Left renal pelvis (tissue), 4 donors: ENCODE results near the gene LGALS14. TPM values are rescaled to one million over a fixed set of nuclear protein-coding genes. Genes with fewer than 3 reads are reported as not detected.
"Not testable (repeated sequence)": the region's sequence is repeated elsewhere in the genome, so short reads cannot be mapped to it uniquely, and the experiment has no call there.

ENCODE experiments used
- DNase-seq, 4 donors: peaks; one replicate each; pipeline ENCODE4 v3.0.0-alpha.2; 2013; ENCODE audit warnings: low read depth in 4 of 4, low spot score in 3 of 4
- polyA plus RNA-seq, 4 donors: library from polyadenylated mRNA; unstranded; fragments of 120-200 nt; gene quantifications; one replicate each; pipeline ENCODE4 v1.2.1, GENCODE V29; 2013; ENCODE audit not compliant: insufficient read length in 4 of 4

The LGALS14 gene
- polyA plus RNA-seq, 4 donors = not detected

- no peak for DNase-seq
These were observed 11.5 kb upstream of the LGALS14 start for GRCh38 chr19:39692822-39693221.

GRCh38 chr19:39695759-39696158 lies 8.5 kb upstream of the LGALS14 start:
- no peak for DNase-seq

- no peak for DNase-seq
These were observed 7.9 kb upstream of the LGALS14 start for GRCh38 chr19:39696387-39696786.

- DNase-seq = no peak
These were observed 5.7 kb upstream of the LGALS14 start for GRCh38 chr19:39698535-39698934.

- no peak for DNase-seq
These were observed 3.0 kb upstream of the LGALS14 start for GRCh38 chr19:39701291-39701690.

- DNase-seq = no peak
These were observed 1.4 kb downstream of the LGALS14 start for GRCh38 chr19:39705578-39706188.

- DNase-seq = no peak
These were observed 4.3 kb downstream of the LGALS14 start for GRCh38 chr19:39708594-39708993.

GRCh38 chr19:39709026-39709872 lies 5.0 kb downstream of the LGALS14 start:
- DNase-seq = no peak

- DNase-seq = no peak
These were observed 6.1 kb downstream of the LGALS14 start for GRCh38 chr19:39710333-39710890.

GRCh38 chr19:39720144-39720543 lies 15.9 kb downstream of the LGALS14 start:
- not testable (repeated sequence) for DNase-seq

GRCh38 chr19:39725995-39726394 lies 21.7 kb downstream of the LGALS14 start:
- DNase-seq = no peak

- no peak for DNase-seq
These were observed 23.0 kb downstream of the LGALS14 start for GRCh38 chr19:39727070-39727800.

GRCh38 chr19:39728040-39728439 lies 23.8 kb downstream of the LGALS14 start:
- DNase-seq = no peak

GRCh38 chr19:39729594-39729993 lies 25.3 kb downstream of the LGALS14 start:
- no peak for DNase-seq

GRCh38 chr19:39731685-39732084 lies 27.4 kb downstream of the LGALS14 start:
- DNase-seq = no peak

- DNase-seq = no peak
These were observed 29.6 kb downstream of the LGALS14 start for GRCh38 chr19:39733841-39734240.

- DNase-seq = no peak
These were observed 31.4 kb downstream of the LGALS14 start for GRCh38 chr19:39735688-39736087.

- no peak for DNase-seq
These were observed 31.8 kb downstream of the LGALS14 start for GRCh38 chr19:39736088-39736487.

GRCh38 chr19:39737351-39737750 lies 33.1 kb downstream of the LGALS14 start:
- no peak for DNase-seq

- no peak for DNase-seq
These were observed 33.6 kb downstream of the LGALS14 start, which contains the start of gene CLC for GRCh38 chr19:39737891-39738290. CLC (minus strand) TSS chr19:39738029; CDS start chr19:39737952, 77 bp downstream.

- no peak for DNase-seq
These were observed 34.5 kb downstream of the LGALS14 start for GRCh38 chr19:39738814-39739213.
